SJSA1 (cell line): ENCODE data around the gene STIM2. TPM values are rescaled to one million over a fixed set of nuclear protein-coding genes. Genes with fewer than 3 reads are reported as not detected.
"Not testable (repeated sequence)": the region's sequence is repeated elsewhere in the genome, so short reads cannot be mapped to it uniquely, and the experiment has no call there.

Experiments
- DNase-seq, 2 experiments: peaks; one replicate each; pipeline ENCODE4 v3.0.0-alpha.2; 2015 to 2020; ENCODE audit warnings: low spot score in 2 of 2, low read depth in 1 of 2
- H3K27ac ChIP-seq: fragments of 250-450 bp; sonication (Bioruptor Pico); 2 replicates; pipeline ENCODE4 v1.5.1; 2020; ENCODE audit warnings: mild to moderate bottlenecking, moderate library complexity
- H3K27me3 ChIP-seq: fragments of 250-450 bp; sonication (Bioruptor Pico); replicated peaks from 2 replicates; pipeline ENCODE4 v1.5.1; 2020; ENCODE audit warnings: mild to moderate bottlenecking, moderate library complexity
- H3K36me3 ChIP-seq: fragments of 250-450 bp; sonication (Bioruptor Pico); 2 replicates; pipeline ENCODE4 v1.5.1; 2020; ENCODE audit warnings: mild to moderate bottlenecking
- H3K4me1 ChIP-seq: fragments of 250-450 bp; sonication (Bioruptor Pico); replicated peaks from 2 replicates; pipeline ENCODE4 v1.6.1; 2021; ENCODE audit warnings: mild to moderate bottlenecking
- H3K4me3 ChIP-seq: fragments of 250-450 bp; sonication (Bioruptor Pico); 2 replicates; pipeline ENCODE4 v1.5.1; 2020; ENCODE audit warnings: mild to moderate bottlenecking
- H3K9me3 ChIP-seq: fragments of 250-450 bp; sonication (Bioruptor Pico); replicated peaks from 2 replicates; pipeline ENCODE4 v1.5.1; 2020; ENCODE audit warnings: mild to moderate bottlenecking
- total RNA-seq: library from RNA; depleted of rRNA; stranded (reverse); fragments of >200 nt; shearing (Covaris generic); gene quantifications from 2 replicates; pipeline ENCODE4 v1.2.3, GENCODE V29; 2014; rRNA removed

Gene STIM2
- total RNA-seq, result 13.1 and 27.9 TPM in 2 replicates

- Histone ChIP-seq H3K36me3 (peaks cover 5% of the 10 kb centered on the region; the same call in 1 of the 2 replicates), H3K27ac (peak within 1 kb of the TSS; percentile 23; the same call in 1 of the 2 replicates), H3K4me1 (peaks cover 24% of the 10 kb centered on the region; the same call in 1 of the 2 replicates), H3K4me3 (peak within 1 kb of the TSS; percentile 81), H3K27me3 (no peaks in the 10 kb centered on the region), H3K9me3 (no peaks in the 10 kb centered on the region)
- DNase-seq, result peak; percentile 91
Measured at GRCh38 chr4:26860157-26860921, at the start of gene STIM2. TSS of gene STIM2 (plus strand) at chr4:26860841.

GRCh38 chr4:26811571-26811970, 49.1 kb upstream of the STIM2 start:
- H3K27me3 ChIP-seq, H3K9me3 ChIP-seq, H3K36me3 ChIP-seq, H3K4me3 ChIP-seq, DNase-seq, H3K4me1 ChIP-seq, H3K27ac ChIP-seq: not testable (repeated sequence)

GRCh38 chr4:26812049-26812714, 48.5 kb upstream of the STIM2 start:
- Histone ChIP-seq H3K36me3 (no peaks in the 10 kb centered on the region), H3K27ac (no peak overlapping the region), H3K27me3 (no peaks in the 10 kb centered on the region), H3K4me3 (no peak overlapping the region), H3K4me1 (peaks cover 6% of the 10 kb centered on the region), H3K9me3 (no peaks in the 10 kb centered on the region)
- no peak for DNase-seq

- DNase-seq, result no peak
- H3K9me3 ChIP-seq, result no peaks in the 10 kb centered on the region
- H3K27ac ChIP-seq, result no peak overlapping the region
Measured at GRCh38 chr4:26813698-26814097, 46.9 kb upstream of the STIM2 start.

GRCh38 chr4:26815199-26815598, 45.4 kb upstream of the STIM2 start:
- Histone ChIP-seq H3K36me3 (no peaks in the 10 kb centered on the region), H3K4me3 (no peak overlapping the region), H3K9me3 (no peaks in the 10 kb centered on the region), H3K4me1 (peaks cover 6% of the 10 kb centered on the region), H3K27ac (no peak overlapping the region), H3K27me3 (no peaks in the 10 kb centered on the region)
- no peak for DNase-seq

More at GRCh38 chr4:26813698-26814097, 46.9 kb upstream of the STIM2 start:
- peaks cover 6% of the 10 kb centered on the region for H3K4me1 ChIP-seq
- H3K36me3 ChIP-seq, result no peaks in the 10 kb centered on the region
- no peak overlapping the region for H3K4me3 ChIP-seq
- no peaks in the 10 kb centered on the region for H3K27me3 ChIP-seq

- no peak for DNase-seq
- no peaks in the 10 kb centered on the region for H3K36me3 ChIP-seq
- no peaks in the 10 kb centered on the region for H3K9me3 ChIP-seq
- peaks cover 6% of the 10 kb centered on the region for H3K4me1 ChIP-seq
- no peaks in the 10 kb centered on the region for H3K27me3 ChIP-seq
- no peak overlapping the region for H3K27ac ChIP-seq
- H3K4me3 ChIP-seq, result no peak overlapping the region
Measured at GRCh38 chr4:26815706-26816105, 44.9 kb upstream of the STIM2 start.

GRCh38 chr4:26819026-26819425, 41.6 kb upstream of the STIM2 start:
- H3K4me1 ChIP-seq, result no peaks in the 10 kb centered on the region
- no peaks in the 10 kb centered on the region for H3K27me3 ChIP-seq
- no peak overlapping the region for H3K4me3 ChIP-seq
- no peak overlapping the region for H3K27ac ChIP-seq
- no peaks in the 10 kb centered on the region for H3K9me3 ChIP-seq
- H3K36me3 ChIP-seq, result no peaks in the 10 kb centered on the region
- DNase-seq, result no peak

GRCh38 chr4:26819478-26820095, 41.1 kb upstream of the STIM2 start:
- Histone ChIP-seq H3K9me3 (no peaks in the 10 kb centered on the region), H3K4me1 (no peaks in the 10 kb centered on the region), H3K4me3 (no peak overlapping the region), H3K36me3 (no peaks in the 10 kb centered on the region), H3K27me3 (no peaks in the 10 kb centered on the region), H3K27ac (no peak overlapping the region)
- DNase-seq, result no peak

GRCh38 chr4:26820346-26820745, 40.3 kb upstream of the STIM2 start:
- DNase-seq, result no peak
- no peak overlapping the region for H3K4me3 ChIP-seq
- H3K4me1 ChIP-seq, result no peaks in the 10 kb centered on the region
- no peaks in the 10 kb centered on the region for H3K9me3 ChIP-seq
- no peak overlapping the region for H3K27ac ChIP-seq
- H3K27me3 ChIP-seq, result no peaks in the 10 kb centered on the region
- H3K36me3 ChIP-seq, result no peaks in the 10 kb centered on the region

GRCh38 chr4:26821031-26821430, 39.6 kb upstream of the STIM2 start:
- no peak for DNase-seq
- Histone ChIP-seq H3K4me3 (no peak overlapping the region), H3K4me1 (no peaks in the 10 kb centered on the region), H3K9me3 (no peaks in the 10 kb centered on the region), H3K36me3 (no peaks in the 10 kb centered on the region), H3K27ac (no peak overlapping the region), H3K27me3 (no peaks in the 10 kb centered on the region)

GRCh38 chr4:26821677-26822503, 38.8 kb upstream of the STIM2 start:
- H3K27ac ChIP-seq, result no peak overlapping the region
- H3K27me3 ChIP-seq, result no peaks in the 10 kb centered on the region
- no peaks in the 10 kb centered on the region for H3K9me3 ChIP-seq
- H3K4me3 ChIP-seq, result no peak overlapping the region
- no peak for DNase-seq
- H3K36me3 ChIP-seq, result no peaks in the 10 kb centered on the region
- H3K4me1 ChIP-seq, result no peaks in the 10 kb centered on the region

- H3K4me1 ChIP-seq, result no peaks in the 10 kb centered on the region
- H3K9me3 ChIP-seq, result no peaks in the 10 kb centered on the region
- DNase-seq, result no peak
- H3K4me3 ChIP-seq, result no peak overlapping the region
- no peaks in the 10 kb centered on the region for H3K27me3 ChIP-seq
- H3K36me3 ChIP-seq, result no peaks in the 10 kb centered on the region
- H3K27ac ChIP-seq, result no peak overlapping the region
Measured at GRCh38 chr4:26822546-26822945, 38.1 kb upstream of the STIM2 start.

GRCh38 chr4:26822974-26823373, 37.7 kb upstream of the STIM2 start:
- H3K27ac ChIP-seq, H3K4me1 ChIP-seq, H3K36me3 ChIP-seq, H3K9me3 ChIP-seq, H3K27me3 ChIP-seq, H3K4me3 ChIP-seq, DNase-seq: not testable (repeated sequence)
